ENCODE measurements around the gene EPHB3.

Gene EPHB3

DNA sequence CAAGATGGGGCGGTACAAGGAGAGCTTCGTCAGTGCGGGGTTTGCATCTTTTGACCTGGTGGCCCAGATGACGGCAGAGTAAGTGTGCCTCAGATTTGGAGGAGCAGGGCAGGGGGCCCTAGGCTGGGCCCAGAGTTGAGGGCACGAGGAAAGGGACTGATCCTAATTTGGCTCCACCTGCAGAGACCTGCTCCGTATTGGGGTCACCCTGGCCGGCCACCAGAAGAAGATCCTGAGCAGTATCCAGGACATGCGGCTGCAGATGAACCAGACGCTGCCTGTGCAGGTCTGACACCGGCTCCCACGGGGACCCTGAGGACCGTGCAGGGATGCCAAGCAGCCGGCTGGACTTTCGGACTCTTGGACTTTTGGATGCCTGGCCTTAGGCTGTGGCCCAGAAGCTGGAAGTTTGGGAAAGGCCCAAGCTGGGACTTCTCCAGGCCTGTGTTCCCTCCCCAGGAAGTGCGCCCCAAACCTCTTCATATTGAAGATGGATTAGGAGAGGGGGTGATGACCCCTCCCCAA lies 19.8 kb downstream of the EPHB3 start:
- no peak for DNase-seq

DNA sequence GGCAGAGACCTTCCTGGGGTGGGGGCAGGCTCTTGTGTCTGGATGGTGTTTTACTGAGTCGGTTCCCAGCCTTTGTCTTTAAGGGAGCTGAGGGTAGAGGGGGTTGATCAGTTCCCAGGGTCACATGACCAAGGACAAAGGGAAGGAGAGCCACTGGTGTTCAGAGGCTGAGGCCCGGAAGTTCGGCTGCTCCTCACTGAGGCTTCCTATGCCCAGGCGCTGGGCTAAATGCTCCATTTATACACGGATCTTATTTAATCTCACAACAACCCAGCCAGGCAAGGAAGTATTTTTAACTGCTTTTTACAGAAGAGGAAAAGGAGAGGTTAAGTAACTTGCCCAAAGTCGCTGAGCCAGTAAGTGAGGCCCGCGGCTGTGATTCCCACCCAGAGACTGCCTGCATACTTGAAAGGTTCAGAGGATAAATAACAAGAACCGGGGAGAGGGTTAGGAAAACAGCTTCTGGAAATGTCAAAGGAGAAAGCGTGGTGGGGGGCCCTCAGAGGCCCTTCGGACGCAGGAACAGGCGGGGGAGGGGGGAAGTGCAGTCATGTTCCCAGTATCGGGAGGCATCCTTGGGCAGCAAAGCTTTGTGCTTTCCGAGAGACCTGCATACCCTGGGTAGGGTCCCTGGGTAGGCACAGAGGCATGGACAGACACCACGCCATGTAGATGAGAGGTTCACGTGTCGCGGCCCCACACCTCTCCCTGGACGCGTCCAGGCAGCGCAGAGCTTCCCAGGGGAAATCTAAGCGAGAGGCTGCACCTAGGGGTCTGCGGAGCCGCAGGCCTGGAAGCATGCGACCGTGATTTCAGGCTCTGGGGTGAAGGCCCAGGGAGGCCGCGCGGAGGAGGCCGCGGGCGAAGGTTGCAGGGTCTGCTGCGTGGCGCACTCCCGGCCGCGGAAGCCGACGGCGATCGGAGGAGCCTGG lies 21.3 kb downstream of the EPHB3 start:
- DNase-seq: no peak

DNA sequence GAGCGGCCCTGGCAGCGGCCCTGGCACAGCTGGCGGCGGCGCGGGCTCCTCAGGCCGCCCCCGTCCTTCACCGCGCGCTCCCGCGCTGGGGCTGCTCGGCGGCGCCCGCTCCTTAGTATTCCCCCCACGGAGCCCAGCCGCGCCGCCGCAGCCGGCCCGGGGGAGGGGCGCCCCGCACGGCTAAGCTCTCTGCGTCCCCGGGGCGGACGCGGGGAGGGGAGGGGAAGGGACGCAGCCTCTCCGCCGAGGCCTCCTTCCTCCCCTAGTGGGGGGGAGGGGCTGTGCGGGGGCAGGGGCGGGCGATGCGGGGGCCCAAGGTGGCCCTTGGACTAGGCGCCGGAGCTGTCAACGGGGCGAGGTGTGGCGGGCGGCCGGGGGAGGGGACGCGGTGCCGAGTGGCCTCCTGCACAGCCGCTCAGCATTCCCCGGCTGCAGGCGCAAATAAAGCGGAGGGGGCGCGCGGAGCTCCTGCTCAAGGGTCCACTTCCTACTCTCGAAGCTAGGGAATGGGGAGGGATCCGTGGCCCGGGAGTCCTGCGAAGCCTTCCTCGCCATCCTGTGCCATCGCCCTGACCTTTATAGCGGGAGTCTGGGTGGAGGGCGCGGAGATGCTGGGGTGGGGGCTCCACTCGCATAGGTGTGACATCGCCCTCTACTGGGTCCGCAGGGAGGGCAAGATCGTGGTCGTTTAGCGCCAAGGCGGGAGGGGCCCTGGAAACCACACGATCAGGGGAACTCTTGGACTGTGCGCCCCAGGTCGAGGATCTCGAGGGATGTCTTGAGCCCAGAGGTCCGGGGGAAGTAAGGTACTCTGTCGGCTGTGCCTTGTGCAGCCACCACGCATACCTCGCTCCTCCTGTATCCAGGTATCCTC lies 22.2 kb downstream of the EPHB3 start:
- DNase-seq: no peak

DNA sequence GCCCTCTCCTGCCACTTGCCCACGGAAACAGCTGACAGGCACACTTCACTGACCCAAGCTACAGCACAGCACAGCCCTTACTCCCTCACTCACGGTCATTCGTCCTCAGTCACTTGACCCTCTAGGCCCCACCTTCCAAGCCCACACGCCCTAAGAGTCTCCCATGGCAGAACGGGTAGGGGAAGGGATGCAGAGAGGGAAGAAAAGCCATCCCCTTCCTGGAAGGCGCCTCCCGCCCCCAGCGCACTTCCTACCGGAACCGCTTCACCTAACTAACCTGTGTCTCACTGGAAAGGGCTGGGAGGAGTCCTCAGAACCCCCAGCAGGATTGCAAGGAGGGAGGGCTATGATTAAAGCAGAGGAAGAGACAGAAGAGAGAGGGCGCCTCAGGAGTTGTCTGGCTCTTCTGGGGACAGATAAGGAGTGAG lies 22.9 kb downstream of the EPHB3 start:
- no peak for DNase-seq

DNA sequence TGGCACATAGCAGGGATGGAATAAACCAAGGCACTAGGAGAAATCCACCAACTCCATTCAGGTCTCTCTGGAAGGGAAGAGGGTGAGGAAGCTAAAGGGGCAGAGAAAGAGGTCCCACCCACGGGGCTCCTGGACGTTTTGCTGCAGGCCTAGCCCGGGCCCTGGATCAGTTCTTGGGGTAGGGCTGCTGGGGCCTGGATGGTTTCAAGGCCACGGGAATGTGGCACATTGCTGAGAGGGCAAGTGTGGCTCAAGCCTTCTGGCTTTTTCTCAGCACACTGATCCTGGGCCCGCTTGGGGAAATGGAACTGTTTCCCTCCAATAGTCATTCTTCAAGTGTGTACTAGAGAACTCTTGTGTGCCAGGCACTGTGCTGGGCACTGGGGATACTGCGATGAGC lies 24.0 kb downstream of the EPHB3 start:
- DNase-seq: no peak

DNA sequence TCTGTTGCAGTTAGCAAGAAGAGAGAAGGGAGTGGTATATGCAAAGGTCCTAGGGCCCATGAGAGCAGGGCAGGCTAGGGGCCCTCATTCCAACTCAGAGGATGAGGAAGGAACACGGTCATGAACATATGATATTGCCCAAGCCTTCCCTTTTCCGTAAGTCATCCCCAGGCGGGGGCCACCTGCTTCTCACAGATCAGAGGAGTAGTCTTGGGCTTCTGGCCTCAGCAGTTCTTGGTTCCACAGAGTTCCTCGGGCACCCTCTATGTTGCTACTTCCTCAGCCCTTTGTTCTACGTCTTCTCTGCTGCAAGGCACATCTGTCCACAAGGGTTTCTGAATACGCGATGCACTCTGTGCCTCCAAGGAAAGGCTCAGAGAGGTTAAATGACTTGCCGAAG lies 25.3 kb downstream of the EPHB3 start:
- no peak for DNase-seq

DNA sequence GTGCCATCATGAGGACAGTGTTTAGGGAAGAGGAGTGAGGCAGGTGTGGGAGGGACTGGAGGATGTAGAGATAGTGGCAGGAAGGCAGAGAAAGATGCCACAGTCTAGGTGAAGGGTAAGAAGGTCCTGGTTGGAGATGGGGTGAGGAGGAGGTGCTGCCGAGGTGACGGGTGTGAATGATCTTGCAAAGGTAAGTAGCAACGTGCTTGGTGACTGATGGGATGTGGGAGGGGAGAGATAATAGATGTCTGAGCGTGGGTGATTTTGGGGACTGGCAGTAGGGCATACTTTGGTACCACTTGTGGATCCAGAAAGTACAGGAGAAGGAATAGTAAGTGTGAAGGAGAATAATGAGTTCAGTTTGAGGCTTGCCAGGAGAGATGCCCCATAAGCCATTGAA lies 27.2 kb downstream of the EPHB3 start:
- no peak for DNase-seq

DNA sequence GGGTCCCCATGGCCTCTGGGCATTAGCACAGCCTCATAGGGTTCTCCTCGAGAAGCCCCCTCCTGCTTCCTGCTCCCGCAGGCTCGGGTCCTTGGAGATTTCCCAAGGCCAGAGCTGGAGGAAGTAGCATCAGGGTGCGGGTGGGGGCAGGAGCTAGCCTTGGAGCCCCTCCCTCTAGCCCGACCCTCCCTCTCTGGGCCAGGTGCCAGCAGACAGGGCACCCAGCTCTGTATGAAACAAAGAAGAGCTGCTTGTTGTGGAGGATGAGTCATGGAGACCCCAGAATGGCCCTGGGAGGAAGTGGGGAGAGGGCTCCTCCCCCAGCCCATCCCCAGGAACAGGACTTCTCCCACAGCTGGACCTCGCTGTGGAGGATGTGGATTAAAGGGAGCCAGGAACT lies 29.2 kb downstream of the EPHB3 start:
- DNase-seq: no peak

DNA sequence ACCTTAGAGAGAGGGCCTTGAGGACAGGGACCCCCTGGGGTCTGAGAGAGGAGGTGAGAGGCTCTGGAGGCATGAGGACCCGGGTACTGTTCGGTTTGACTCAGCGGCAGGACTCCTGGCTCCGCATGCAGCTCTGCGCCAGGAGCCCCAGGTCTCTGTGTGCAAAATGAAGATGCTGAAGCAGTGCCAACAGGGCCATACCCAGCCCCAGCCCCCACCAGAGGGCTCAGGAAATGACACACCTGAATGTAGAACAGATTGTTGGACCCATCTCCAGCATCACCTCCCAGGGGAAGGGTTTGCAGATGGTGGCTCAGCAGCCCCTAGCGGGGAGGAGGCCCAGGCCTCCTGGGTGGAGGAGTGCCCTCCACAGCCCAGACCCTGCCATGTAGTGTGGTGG lies 30.2 kb downstream of the EPHB3 start:
- DNase-seq: no peak

DNA sequence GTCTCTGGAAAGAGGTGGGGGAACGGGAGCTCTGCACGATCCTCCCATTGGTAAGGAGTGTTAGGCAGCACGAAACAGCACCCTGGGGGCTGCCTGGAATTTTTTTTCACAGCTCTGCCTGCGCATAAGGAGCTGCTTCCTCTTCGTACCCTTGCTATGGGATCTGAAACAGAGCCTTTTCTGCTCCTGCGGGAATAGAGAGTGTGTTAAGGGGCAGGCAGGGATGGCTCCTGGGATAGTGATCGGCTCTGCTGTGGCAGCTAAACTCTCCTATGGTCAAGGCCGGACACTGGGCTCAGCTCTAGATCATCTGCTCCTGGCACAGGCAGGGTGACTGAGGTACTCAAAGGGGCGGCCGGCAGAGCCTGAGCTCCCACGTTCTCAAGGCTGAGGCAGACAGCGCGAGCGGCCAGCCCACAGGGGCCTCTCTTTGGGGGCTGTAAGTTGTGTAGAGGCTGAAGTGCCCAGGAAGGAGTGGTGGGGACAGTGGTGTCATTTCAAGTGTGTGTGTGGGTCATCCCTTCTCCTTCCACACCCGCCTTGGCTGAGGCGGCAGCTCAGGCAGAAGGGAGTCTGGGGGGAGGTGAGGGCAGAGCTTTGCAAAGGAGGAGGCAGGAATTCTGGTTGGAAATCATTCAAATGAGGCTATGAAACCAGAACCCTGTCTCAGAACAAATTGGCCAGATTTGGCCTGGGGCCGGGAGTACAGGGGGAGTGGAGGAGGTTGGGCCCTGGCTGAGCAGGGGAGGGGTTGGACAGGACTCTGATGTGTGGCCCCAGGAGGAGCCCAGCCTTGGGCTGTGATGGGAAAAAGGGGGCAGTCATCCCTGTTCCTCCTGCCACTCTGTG lies 31.0 kb downstream of the EPHB3 start:
- no peak for DNase-seq

DNA sequence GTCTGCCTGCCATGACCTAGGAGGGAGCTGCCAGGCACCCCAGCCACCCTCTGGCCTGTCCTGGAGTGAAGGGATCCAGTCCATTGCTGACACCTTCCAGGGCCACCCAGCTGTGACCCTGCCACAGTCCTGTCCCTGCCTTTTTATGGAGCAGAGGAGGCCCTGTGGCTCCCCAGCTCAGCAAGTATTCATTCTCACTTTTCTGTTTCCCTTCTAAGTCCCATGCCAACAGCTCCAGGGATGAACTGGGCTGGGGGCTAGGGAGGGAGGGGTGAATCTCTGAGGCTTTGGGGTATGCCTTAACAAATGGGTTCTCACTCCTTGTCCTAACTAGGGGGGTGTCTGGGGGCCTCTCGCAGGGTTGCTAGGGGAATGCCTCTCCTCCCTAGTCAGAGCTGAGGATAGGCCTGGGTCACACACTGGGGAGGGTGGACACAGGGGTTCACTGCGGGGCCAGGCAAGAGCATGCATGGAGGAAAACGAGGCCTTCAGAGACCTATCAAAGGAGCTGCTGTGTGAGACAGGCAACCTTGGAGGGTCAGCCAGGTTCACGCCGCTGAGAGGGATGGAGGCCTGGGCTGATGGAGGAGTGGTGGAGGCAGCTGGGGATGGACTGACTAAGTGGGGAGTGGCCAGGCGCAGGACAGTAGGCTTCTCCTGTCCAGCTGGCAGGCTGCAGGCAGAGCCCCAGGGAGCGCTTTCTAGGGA lies 31.8 kb downstream of the EPHB3 start:
- no peak for DNase-seq

DNA sequence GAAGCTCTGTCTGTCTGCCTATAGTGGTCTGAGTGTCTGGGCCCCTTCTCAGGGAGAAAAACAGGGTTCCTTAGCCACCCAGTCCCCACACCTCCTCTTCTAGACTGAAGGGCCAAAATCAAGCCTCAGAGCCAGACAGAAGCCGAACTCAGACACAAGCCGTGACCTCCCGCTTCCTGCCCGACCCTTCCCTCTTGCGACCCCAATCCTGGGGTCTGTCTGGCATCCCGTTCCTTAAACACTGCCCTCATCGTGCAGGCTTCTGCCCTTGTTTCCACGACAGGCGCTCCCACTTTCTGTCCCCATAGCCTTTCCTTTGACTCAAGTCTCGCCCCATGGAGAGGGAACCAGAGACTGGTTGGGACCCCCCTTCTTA lies 32.3 kb downstream of the EPHB3 start:
- DNase-seq: no peak

DNA sequence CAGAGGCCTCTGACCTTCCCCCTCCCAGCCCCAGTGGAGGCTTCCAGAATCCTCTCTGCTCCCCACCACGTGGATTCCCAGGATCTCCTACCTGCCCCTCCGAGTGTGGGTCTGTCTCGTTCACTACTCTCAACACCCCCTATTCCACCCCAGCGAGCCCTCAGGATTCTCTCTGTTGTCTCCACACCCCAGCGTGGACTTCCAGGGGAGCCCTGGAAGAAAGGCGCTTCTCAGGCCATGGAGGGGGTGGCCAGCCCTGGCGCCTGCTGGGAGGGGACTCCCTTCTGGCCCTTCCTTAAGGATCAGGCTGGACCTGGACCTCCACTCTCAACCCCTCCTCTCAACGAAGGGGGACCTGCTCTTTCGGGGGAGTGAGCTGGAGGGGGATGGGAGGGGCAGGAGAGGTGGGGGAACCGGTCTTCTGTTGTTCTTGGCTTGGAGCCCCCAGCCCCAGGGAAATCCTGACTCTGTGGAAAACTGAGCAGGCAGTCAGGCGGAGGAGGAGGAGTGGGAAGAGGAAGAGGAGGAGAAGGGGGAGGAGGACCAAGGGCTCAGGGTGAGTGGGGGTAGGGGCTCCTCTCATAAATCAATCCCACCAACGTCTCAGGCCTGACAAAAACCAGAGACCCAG lies 32.9 kb downstream of the EPHB3 start:
- no peak for DNase-seq

DNA sequence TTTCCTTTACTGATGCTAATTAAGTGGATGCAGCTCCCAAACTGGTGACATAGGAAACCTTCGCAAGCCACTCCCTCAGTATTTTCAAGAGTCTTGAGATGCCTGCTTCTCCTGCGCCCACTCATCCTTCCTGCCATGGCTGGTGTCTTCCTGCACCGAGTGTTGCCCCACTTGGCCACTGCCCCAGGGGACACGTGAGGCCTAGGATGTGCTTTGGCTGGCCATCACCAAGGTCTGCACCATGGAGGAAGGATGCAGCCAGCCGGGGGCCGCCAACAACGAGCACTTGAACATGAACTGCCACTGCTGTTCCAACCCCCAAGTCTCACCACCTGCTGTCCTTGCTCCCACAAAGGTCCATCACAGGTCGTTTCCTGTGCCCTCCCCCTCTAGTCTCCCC lies 34.1 kb downstream of the EPHB3 start:
- DNase-seq: no peak

DNA sequence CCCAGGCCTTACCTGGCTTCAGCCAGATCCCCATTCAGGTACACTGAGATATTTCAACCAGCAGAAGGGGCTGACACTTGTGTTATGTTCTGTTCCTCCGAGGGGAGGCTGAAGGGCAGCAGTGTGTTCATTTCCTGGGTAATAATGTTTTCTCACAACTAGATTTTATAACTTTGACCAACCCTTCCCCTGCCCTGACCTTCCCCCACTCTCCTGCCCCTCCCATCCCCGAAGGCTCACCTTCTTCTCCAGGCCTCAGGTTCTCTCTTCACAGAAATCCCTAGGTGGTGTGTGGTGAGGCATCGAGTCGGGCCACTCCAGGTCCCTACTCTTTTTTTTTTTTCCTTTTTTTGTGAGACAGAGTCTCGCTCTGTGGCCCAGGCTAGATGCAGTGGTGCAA lies 34.6 kb downstream of the EPHB3 start:
- no peak for DNase-seq

DNA sequence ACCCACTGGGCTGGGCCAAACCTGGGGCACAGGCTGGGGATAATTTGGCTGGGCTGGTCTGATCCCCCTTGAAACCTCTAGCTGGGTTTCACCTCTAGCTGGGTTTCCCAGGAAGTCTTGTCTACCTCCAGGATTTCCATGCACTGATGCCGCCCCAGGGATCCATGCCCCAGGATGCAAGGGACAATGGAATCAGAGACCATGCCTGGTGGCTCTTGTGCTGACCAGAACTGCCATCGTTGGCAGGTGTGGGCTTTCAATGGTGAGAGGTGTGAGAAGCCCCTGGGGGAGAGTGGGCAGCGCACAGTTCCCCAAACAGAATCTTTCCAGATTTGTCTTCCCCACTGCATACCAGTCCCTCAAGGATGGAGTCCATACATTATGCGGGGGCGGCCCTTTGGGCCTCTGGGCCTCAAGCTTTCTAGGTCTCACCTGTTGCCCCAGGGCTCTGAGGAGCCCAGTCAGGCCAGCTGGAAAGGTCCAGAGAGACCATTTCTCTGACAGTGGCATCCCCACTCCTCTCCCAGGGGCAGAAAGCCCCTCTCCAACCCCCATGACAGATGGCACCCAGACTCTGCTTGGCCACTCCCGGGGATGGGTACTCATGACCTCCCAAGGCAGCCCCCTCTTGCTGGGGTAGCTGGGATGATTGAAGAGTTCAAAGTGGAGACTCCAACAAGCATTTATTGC lies 35.4 kb downstream of the EPHB3 start:
- no peak for DNase-seq

DNA sequence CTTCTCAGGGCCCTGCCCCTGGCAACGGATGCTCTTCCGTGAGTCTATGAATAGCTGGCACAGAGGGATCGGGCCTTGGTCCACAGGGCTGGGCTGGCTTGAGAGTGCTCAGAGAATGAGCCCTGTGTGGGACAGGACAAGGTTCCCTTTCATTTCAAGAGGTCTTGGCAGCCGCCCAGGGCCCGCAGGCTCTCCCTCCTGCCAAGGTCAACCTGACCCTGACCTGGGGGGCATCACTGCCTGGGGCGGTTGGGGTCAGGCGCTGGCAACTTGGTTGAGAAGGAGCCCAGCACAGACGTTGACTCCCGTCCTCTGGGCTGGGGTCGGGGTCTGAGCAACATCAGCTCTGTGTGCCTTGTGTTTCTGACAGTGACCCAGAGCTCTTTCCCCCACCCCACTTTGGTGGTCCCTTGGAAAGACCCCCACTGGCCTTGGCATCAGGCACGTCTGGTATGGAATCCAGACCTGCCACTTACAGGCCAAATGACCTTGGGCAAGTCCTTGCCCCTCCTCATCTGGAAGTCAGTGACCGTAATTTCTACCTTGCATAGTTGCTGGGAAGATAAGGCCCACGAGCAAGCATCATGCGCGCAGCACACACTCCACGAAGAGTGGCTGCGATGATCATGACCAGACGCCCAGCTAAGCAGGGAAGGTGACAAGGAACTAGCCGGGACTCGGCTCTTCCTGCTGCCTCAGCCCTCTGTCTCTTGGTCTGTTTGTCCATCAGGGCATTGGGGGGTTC lies 36.4 kb downstream of the EPHB3 start:
- no peak for DNase-seq

DNA sequence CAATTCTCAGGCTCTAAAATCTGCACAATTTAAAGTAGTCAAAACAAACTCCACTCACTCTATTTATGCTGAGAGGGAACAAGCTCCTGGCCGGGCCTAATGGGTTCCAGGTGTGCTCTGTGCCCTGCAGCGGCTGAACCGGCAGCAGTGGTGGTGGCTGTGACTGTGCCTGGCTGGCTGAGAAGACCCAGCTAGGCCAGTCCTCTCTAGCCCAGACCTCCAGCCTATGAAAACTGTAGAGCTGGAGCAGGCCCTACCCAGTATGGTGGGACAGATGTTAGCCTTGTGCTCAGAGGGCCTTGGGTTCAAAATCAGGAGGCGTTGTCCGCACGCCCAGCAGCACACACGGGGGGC lies 37.0 kb downstream of the EPHB3 start:
- no peak for DNase-seq

DNA sequence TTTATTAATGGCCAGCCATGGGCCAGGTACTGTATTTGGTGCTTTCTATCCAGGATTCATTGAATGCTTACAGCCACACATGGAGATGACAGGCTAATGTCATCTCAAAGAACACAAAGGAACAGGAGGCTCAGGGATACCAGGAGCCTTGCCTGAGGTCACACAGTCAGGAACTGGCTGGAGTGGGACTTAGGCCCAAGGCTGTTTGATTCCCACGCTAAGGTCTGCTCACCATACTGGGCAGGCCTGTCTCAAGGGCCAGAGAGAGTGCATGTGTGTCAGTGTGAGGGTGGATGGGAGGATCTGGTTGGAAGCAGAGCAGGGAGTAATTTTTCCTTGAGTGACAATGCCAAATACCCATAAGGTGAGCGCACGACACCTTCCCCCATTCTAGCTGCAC lies 37.6 kb downstream of the EPHB3 start:
- DNase-seq: no peak

DNA sequence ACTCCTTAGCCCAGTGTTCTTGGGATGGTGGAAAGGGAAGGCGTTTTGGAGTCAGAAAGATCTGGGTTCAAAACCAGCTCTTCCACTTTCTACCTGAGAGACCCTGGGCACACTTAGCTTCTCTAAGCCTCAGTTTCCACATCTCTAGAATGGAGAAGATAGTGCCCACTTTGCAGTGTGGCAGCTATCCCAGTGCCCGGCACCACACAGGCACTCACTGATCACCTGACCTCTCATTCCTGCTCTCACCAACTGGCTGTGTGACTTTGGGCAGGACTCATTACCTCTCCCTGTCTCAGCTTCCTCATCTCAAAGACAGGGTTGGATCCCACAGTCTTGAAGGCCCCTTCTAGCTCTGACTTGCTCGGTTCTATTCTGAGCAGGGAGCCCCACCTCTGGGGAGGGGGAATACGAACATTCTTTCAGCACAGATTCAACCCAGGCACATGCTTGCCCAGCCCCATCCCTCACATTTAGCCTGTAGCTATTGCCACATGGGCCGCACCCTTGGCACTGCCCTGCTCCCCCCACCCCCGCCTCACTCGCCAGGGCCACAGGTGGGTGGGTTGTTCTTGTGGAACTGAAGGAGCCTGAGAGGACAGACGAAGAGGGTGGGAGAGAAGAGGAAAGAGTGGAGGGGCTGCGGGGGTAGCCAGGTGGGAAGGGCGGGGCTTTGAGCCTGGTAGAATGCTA lies 39.2 kb downstream of the EPHB3 start:
- DNase-seq: no peak

Measured in stimulated activated CD4-positive, alpha-beta T cell treated with anti-CD3 and anti-CD28 coated beads, Interleukin-2, amount 100 ng/mL, for 48 hours (primary cell).